LNCAP (cell line): ENCODE data around the gene C8G.

Experiments used
- TF ChIP-seq, protein P1 (sequence below): fragments of 450-650 bp; IDR thresholded peaks from 2 replicates; pipeline ENCODE4 v1.5.1; 2017; ENCODE audit warnings: mild to moderate bottlenecking

C8G gene

GRCh38 chr9:136990242-136990911 lies 45.3 kb downstream of the C8G start:
- TF ChIP-seq, protein P1, sequence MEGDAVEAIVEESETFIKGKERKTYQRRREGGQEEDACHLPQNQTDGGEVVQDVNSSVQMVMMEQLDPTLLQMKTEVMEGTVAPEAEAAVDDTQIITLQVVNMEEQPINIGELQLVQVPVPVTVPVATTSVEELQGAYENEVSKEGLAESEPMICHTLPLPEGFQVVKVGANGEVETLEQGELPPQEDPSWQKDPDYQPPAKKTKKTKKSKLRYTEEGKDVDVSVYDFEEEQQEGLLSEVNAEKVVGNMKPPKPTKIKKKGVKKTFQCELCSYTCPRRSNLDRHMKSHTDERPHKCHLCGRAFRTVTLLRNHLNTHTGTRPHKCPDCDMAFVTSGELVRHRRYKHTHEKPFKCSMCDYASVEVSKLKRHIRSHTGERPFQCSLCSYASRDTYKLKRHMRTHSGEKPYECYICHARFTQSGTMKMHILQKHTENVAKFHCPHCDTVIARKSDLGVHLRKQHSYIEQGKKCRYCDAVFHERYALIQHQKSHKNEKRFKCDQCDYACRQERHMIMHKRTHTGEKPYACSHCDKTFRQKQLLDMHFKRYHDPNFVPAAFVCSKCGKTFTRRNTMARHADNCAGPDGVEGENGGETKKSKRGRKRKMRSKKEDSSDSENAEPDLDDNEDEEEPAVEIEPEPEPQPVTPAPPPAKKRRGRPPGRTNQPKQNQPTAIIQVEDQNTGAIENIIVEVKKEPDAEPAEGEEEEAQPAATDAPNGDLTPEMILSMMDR, result no peak

DNA sequence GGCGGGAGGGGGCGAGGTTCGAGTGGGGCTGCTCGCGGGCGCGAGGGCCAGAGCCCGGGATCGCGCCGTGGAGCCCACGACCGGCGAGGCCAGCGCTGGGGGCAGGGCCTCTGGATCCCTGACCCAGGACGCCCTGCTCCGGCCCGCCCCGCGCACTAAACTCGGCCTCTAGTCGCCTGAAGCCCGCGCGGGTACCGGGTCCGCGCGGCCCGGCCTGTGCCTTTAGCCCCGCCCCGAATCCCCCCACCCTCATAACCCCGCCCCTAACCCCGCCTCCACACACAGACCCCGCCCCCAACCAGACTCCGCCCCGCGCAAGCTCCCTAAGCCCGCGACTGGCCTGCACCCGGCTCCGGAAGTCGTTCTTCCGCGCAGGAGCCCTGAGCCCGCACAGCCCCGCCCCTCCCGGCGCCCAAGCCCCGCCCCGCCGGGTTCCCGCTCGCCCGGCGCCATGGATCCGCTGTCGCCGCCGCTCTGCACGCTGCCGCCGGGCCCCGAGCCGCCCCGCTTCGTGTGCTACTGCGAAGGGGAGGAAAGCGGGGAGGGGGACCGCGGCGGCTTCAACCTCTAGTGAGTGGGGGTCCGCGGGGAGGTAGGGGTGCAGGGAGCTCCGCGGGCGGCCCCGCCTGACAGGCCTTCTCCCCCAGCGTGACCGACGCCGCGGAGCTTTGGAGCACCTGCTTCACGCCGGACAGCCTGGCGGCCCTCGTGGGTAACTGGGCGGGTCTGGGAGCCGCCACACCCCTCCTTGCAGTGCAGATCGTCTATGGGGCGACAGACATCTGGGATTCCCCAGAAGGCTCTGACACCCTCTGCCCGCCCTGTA lies 47.2 kb downstream of the C8G start, which contains the start of gene PAXX:
Gene PAXX, plus strand, starts transcription at position 430 of the 826 bp plus-strand sequence. Its CDS starts 22 bp downstream, at position 452.
- TF ChIP-seq, protein P1, result no peak

DNA sequence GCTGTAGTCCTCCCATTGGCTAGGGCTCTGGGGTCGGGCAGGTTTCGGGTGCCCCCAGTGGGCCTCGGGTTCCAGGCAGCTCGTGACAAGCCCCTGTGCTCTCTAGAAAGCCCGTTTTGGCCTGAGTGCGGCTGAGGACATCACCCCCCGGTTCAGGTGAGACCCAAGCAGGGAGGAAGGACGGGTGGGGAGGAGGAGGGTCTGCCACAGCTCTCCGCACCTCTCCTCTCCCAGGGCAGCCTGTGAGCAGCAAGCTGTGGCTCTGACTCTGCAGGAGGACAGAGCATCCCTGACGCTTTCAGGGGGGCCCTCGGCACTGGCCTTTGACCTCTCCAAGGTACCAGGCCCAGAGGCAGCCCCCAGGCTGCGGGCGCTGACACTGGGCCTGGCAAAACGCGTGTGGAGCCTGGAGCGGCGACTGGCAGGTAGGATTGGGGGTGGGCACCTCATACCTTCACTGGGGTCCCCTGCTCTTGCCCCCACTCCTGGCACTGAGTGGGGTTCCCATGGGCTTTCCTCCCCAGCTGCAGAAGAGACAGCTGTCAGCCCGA lies 47.9 kb downstream of the C8G start:
- TF ChIP-seq, protein P1, result no peak

DNA sequence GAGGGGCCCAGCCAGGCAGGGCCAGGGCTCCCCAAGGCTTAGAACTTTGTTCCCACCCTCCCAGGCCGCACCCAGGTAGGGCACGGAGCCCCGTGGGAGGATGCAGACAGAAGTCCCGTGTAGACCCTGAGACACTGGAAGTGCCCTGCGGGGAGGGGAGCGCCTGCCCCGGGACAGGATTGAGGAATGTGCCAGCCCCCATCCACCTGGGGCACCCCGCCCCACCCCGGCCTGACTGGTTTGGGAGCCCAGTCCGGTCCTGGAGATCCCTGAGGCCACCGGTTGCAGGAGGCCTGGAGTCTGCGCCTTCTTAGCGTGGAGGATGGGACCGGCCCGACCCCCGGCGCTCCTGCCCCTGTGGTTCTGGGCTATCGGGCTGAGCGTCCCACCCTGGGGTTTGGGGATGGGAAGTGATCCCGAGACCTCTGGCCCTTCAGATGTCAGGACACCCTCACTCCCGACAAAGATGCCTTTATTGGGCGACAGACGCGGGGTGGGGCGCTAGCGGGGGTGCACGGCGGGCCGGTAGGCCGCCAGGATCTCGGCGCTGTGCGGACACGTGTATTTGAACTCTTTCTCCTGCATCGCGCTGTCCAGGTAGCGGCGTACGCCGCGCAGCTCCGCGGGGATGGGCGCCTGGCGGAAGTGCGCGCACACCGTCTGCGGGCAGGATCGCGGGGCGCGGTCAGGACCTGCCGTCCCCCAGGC lies 49.3 kb downstream of the C8G start:
- TF ChIP-seq, protein P1, result no peak

- TF ChIP-seq, protein P1, result no peak
These were observed 49.8 kb downstream of the C8G start for GRCh38 chr9:136994888-136995230.

GRCh38 chr9:136995362-136995761 lies 50.3 kb downstream of the C8G start:
- TF ChIP-seq, protein P1, result no peak

- TF ChIP-seq, protein P1, result no peak
These were observed 50.8 kb downstream of the C8G start for GRCh38 chr9:136995772-136996311.
